Fibroblast of mammary gland (primary cell): ENCODE data around the gene FCSK.
A peak's percentile ranks its signal among the peaks of the same experiment; 100 is the strongest.
"Not testable (repeated sequence)": the region's sequence is repeated elsewhere in the genome, so short reads cannot be mapped to it uniquely, and the experiment has no call there.

Source experiments
- DNase-seq: peaks from one replicate; pipeline ENCODE4 v3.0.0-alpha.2; 2010; ENCODE audit warnings: low read depth
- H3K4me3 ChIP-seq: 2 replicates; pipeline ENCODE4 v1.5.1; 2011; ENCODE audit warnings: low read depth, mild to moderate bottlenecking, low read length, moderate library complexity; ENCODE audit not compliant: control insufficient read depth
- TF ChIP-seq, protein P1 (sequence below): conservative IDR thresholded peaks from 2 replicates; pipeline ENCODE4 v1.5.1; 2011; ENCODE audit warnings: low read depth, low read length, inconsistent platforms; ENCODE audit not compliant: control insufficient read depth, insufficient read depth

FCSK gene

DNA sequence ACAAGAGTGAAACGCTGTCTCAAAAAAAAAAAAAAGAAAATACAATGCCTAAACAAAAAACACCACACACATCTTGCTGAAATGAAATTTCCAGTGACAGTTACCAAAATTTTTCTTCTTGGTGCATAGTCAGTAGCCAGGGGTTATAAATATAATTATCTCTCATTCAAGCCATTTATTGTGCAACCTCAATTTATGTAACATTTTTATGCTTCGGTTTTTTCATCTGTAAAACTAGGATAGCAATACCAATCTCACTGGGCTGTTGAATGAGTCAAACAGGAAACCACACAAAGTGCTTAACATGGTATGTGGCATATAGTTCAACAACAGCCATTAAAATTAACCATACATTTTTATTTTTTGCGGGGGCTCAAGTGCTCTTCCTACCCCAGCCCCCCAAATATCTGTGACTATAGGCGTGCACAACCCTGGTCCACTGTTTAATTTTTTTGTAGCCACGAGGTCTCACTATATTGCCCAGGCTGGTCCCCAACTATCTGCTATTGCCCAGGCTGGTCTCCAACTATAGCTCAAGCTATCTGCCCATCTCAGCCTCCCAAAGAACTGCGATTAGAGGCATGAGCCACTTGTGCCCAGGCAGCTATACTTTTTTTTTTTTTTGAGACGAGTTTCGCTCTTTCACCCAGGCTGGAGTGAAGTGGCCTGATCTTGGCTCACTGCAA is 66.4 kb downstream of the FCSK start:
- no peak overlapping the region for H3K4me3 ChIP-seq
- TF ChIP-seq, protein P1, sequence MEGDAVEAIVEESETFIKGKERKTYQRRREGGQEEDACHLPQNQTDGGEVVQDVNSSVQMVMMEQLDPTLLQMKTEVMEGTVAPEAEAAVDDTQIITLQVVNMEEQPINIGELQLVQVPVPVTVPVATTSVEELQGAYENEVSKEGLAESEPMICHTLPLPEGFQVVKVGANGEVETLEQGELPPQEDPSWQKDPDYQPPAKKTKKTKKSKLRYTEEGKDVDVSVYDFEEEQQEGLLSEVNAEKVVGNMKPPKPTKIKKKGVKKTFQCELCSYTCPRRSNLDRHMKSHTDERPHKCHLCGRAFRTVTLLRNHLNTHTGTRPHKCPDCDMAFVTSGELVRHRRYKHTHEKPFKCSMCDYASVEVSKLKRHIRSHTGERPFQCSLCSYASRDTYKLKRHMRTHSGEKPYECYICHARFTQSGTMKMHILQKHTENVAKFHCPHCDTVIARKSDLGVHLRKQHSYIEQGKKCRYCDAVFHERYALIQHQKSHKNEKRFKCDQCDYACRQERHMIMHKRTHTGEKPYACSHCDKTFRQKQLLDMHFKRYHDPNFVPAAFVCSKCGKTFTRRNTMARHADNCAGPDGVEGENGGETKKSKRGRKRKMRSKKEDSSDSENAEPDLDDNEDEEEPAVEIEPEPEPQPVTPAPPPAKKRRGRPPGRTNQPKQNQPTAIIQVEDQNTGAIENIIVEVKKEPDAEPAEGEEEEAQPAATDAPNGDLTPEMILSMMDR = no peak
- DNase-seq = peak; percentile 67

DNA sequence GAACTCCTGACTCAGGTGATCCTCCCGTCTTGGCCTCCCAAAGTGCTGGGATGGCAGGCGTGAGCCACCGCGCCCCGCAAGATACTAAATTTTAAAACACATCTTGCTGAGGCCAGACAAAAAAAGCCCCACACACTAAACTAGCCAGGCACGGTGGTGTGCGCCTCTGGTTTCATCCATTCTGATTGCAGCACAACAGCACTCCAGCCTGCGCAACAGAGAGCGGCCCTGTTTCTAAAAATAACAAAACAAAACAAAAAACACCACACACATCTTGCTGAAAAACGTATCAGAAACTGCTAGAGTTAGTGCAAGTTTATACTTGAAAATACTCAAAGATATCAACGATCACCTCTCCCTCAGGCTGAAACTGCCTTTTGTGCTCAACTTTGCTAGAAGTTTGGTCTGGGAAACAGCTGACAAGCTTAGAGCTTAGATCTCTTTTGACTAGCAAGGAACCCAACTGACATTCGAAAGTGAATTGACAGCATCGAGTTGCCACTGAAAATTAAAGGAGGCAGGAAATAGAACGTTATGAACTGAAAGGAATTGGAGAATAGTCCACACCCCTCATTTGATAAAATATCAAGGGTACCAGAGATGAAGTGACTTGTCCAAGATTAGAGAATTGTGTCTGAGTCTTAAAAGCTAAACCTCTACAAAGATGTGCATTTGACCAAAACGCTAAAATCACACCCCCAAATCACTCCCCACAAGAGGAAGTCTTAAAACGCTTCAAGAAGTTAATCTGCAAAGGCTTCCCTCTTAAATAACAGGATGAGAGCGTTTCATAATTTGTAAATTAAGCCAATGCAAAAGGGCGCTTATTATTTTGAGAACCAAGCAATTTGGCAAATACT is 68.1 kb downstream of the FCSK start:
- DNase-seq = no peak
- TF ChIP-seq, protein P1 = no peak
- peak overlapping the region; percentile 98 for H3K4me3 ChIP-seq

DNA sequence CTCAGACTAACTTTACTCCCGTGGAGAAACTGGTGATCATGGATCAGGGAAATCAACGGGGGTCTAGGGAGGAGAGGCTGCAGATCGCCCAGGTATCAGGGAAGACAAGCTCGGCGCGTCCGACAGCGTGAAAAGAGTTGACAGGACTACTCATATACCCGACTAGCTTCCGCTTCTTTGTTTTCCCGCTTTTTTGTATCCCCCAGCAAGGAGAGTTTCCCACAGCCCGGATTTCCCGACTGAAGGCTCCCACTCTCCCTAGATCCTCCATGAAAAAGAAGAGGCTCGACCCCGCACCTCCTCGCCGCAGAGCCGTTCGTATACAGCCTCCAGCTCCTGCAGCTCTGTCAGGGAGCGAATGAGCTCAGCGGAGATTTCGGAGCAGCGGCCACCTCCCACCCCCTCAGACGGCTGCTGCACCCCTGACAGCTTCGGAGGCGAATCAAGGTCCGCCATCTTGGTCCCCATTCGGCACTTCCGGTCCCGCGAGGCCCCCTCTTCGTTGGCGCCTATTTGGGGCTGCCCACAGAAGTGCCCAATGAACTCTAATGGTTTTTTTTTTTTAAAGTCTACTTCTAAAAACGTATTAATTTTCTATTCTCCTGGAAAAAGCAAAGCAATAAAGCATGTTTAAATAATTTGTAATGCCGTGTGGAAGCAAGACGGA is 68.8 kb downstream of the FCSK start, which contains the start of gene COG4:
COG4 (minus strand) TSS at position 479 of the 667 bp plus-strand sequence; CDS start at position 468, 11 bp downstream.
- TF ChIP-seq, protein P1 = no peak
- peak; percentile 79 for DNase-seq
- peak within 1 kb of the TSS; percentile 98 for H3K4me3 ChIP-seq

DNA sequence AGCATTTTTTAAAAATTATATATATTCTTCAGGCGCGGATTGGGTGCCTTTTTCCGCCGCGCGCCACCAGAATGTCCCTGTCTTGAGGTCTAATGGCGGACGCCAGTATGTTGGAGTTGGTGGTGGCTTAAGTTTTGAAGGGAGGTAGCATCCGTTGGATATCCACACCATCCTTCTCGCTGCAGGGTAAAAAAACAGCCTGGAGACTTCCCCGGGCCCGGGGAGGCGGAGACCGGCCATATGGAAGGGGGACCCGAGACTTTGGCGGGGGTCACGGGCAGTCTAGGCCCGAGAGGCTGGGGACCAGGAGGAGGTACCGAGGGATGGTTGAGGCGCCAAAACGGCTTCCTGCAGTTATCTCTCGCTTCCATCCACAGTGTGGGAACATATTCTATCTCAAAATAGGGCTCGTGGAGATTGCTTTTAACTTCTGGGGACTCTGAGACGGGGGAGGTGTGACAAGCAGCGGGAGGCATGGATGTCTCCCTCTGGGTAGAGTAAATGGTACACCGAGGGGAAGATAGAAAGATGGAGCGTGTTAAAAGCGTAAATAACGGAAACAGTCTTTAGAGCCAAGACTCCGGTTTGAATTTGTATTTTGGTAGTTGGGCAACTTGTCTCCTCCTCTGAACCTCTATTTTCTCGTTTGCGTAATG is 69.5 kb downstream of the FCSK start, which contains the start of gene SF3B3:
SF3B3 (plus strand) TSS at position 74 of the 656 bp plus-strand sequence. CDS start 2,841 bp downstream, outside the sequence.
- H3K4me3 ChIP-seq = peak within 1 kb of the TSS; percentile 98
- TF ChIP-seq, protein P1 = no peak
- peak; percentile 37 for DNase-seq

DNA sequence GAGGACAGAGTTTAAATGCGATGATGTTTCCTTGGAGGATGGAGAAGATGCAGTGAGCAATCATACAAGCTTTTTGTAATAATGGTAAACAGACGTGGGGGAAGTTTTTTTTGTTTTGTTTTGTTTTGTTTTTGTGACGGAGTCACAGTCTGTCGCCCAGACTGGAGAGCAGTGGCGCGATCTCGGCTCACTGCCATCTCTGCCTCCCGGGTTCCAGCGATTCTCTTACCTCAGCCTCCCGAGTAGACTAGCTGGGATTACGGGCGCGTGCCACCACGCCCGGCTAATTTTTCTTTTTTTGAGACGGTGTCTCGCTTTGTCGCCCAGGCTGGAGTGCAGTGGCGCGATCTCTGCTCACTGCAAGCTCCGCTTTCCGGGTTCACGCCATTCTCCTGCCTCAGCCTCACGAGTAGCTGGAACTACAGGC is 70.0 kb downstream of the FCSK start:
- peak overlapping the region; percentile 98 for H3K4me3 ChIP-seq
- not testable (repeated sequence) for DNase-seq

DNA sequence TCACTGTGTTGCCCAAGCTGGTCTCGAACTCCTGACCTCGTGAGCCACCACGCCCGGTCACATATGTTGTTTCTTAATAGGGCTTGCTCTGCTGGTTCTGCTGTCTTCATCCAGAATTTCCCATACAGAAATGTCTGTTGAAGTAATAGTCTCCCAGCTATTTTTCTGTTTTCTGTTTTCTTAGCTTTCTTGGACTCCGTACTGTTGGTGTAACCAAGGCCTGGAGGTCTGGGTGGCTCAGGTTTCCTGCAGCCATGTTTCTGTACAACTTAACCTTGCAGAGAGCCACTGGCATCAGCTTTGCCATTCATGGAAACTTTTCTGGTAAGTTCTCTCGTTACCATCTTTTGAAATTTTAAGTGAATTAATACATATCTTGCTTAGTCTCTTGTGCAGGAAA is 72.0 kb downstream of the FCSK start:
- peak overlapping the region; percentile 3 for H3K4me3 ChIP-seq
- TF ChIP-seq, protein P1 = no peak
- no peak for DNase-seq
